SK-N-SH (cell line): ENCODE measurements around the gene LSR. TPM values are rescaled to one million over a fixed set of nuclear protein-coding genes. Genes with fewer than 3 reads are reported as not detected.

ENCODE experiments used
- CTCF ChIA-PET: fragments of 300-600, 350-600 bp; formaldehyde crosslinking; extraction: SDS; loops from one replicate; lab custom pipeline; 2021; lab: Yijun Ruan, JAX
- POLR2A ChIA-PET: fragments of 350-600 bp; sonication (Branson Sonifier 250); formaldehyde crosslinking; extraction: SDS; loops from one replicate; lab custom pipeline; 2020; ENCODE audit warnings: antibody characterized with exemption, inconsistent platforms; lab: Yijun Ruan, JAX
- DNase-seq: peaks from one replicate; pipeline ENCODE4 v3.0.0; 2012
- H2AFZ ChIP-seq: fragments of 200-600 bp; sonication (generic); 2 replicates; pipeline ENCODE4 v1.8.1; 2016; ENCODE audit warnings: antibody characterized with exemption, mild to moderate bottlenecking, low read depth
- H3F3A ChIP-seq: fragments of 200-600 bp; sonication (generic); replicated peaks from 2 replicates; pipeline ENCODE3; 2016; ENCODE audit warnings: antibody characterized with exemption, mild to moderate bottlenecking; ENCODE audit not compliant: insufficient read depth
- H3K27ac ChIP-seq, 2 experiments: fragments of 200-500 bp in 1 of 2; fragments of 200-600 bp in 1 of 2; sonication (Bioruptor generic) in 1 of 2; sonication (generic), shearing (Covaris generic) in 1 of 2; 2 replicates each; pipeline versions ENCODE4 v1.5.1 to v1.6.1; 2014 to 2016; ENCODE audit warnings: low read depth in 2 of 2, inconsistent platforms in 1 of 2, low read length in 1 of 2, mild to moderate bottlenecking in 1 of 2, mixed read lengths in 1 of 2
- H3K27me3 ChIP-seq: fragments of 200-600 bp; sonication (generic), shearing (Covaris generic); 2 replicates; pipeline ENCODE4 v1.6.1; 2016; ENCODE audit warnings: mixed run types; ENCODE audit not compliant: insufficient read depth
- H3K36me3 ChIP-seq, 2 experiments: fragments of 200-500 bp in 1 of 2; fragments of 200-600 bp in 1 of 2; sonication (Bioruptor generic) in 1 of 2; sonication (generic) in 1 of 2; replicated peaks in 1 of 2; 2 replicates each; pipeline versions ENCODE3 to v1.5.1; 2014 to 2016; ENCODE audit warnings: low read length in 1 of 2, mild to moderate bottlenecking in 1 of 2; ENCODE audit not compliant: insufficient read depth in 2 of 2, control insufficient read depth in 1 of 2
- H3K4me1 ChIP-seq, 2 experiments: fragments of 200-500 bp in 1 of 2; fragments of 200-600 bp in 1 of 2; sonication (Bioruptor generic) in 1 of 2; sonication (generic), shearing (Covaris generic) in 1 of 2; 2 replicates each; pipeline versions ENCODE4 v1.5.1 to v1.6.1; 2014 to 2016; ENCODE audit warnings: low read depth in 1 of 2, low read length in 1 of 2, mixed run types in 1 of 2; ENCODE audit not compliant: insufficient read depth in 2 of 2, control insufficient read depth in 1 of 2
- H3K4me2 ChIP-seq: fragments of 200-600 bp; sonication (generic), shearing (Covaris generic); 2 replicates; pipeline ENCODE4 v1.6.1; 2017; ENCODE audit warnings: mixed run types
- H3K4me3 ChIP-seq, 2 experiments: fragments of 200-500 bp in 1 of 2; fragments of 200-600 bp in 1 of 2; sonication (Bioruptor generic) in 1 of 2; sonication (generic), shearing (Covaris generic) in 1 of 2; 2 replicates each; pipeline versions ENCODE4 v1.5.1 to v1.8.1; 2014 to 2016; ENCODE audit warnings: low read depth in 2 of 2, inconsistent platforms in 1 of 2, low read length in 1 of 2, mild to moderate bottlenecking in 1 of 2, mixed read lengths in 1 of 2, moderate library complexity in 1 of 2
- H3K79me2 ChIP-seq: fragments of 200-600 bp; sonication (generic); 2 replicates; pipeline ENCODE4 v1.8.1; 2017; ENCODE audit warnings: mild to moderate bottlenecking; ENCODE audit not compliant: insufficient read depth
- H3K9ac ChIP-seq: fragments of 200-600 bp; sonication (generic); 2 replicates; pipeline ENCODE4 v1.6.1; 2017; ENCODE audit warnings: mixed run types
- H3K9me2 ChIP-seq: fragments of 200-600 bp; sonication (generic); 2 replicates; pipeline ENCODE4 v1.6.1; 2017; ENCODE audit warnings: mixed run types
- H3K9me3 ChIP-seq: fragments of 200-600 bp; sonication (generic); 2 replicates; pipeline ENCODE4 v1.6.1; 2017; ENCODE audit warnings: mixed run types, mild to moderate bottlenecking, moderate library complexity
- H4K20me1 ChIP-seq: fragments of 200-600 bp; sonication (generic); 2 replicates; pipeline ENCODE4 v1.6.1; 2017; ENCODE audit warnings: mild to moderate bottlenecking, mixed run types; ENCODE audit not compliant: insufficient read depth
- EZH2phosphoT487 ChIP-seq: fragments of 200-600 bp; sonication (generic); IDR thresholded peaks from 2 replicates; pipeline ENCODE4 v1.6.1; 2017; ENCODE audit warnings: low read depth, mixed run types, mild to moderate bottlenecking, antibody characterized with exemption, moderate library complexity, borderline replicate concordance
- FOXM1 ChIP-seq: IDR thresholded peaks from 2 replicates; pipeline ENCODE4 v1.4.0; 2012; ENCODE audit warnings: low read depth, mild to moderate bottlenecking
- GATA2 ChIP-seq: sonication (generic); formaldehyde crosslinking; IDR thresholded peaks from 2 replicates; pipeline ENCODE4 v1.5.0; 2020; ENCODE audit warnings: mild to moderate bottlenecking, missing genetic modification reagents
- IRF3 ChIP-seq: fragments of 150-350 bp; IDR thresholded peaks from 2 replicates; pipeline ENCODE4 v1.6.1; 2016; ENCODE audit warnings: mild to moderate bottlenecking, low read depth, low read length
- JUND ChIP-seq: IDR thresholded peaks from 2 replicates; pipeline ENCODE4 v1.4.0; 2012
- NRF1 ChIP-seq: IDR thresholded peaks from 2 replicates; pipeline ENCODE4 v1.6.1; 2012; ENCODE audit warnings: low read depth, mild to moderate bottlenecking, low read length
- RAD21 ChIP-seq: IDR thresholded peaks from 2 replicates; pipeline ENCODE4 v1.6.1; 2012; ENCODE audit warnings: mild to moderate bottlenecking, low read length
- SIN3A ChIP-seq: IDR thresholded peaks from 2 replicates; pipeline ENCODE4 v1.6.1; 2012; ENCODE audit warnings: low read depth, mild to moderate bottlenecking, low read length, moderate library complexity, borderline replicate concordance
- SMC3 ChIP-seq: IDR thresholded peaks from 2 replicates; pipeline ENCODE4 v1.6.1; 2012; ENCODE audit warnings: low read depth, low read length, improper control_type of control experiment
- WGBS: methylation state at CpG from one replicate; pipeline ENCODE4 v1.1.6; 2017; ENCODE audit warnings: low lambda C conversion rate; 5-methylcytosine and 5-hydroxymethylcytosine counted together
- polyA plus RNA-seq, 3 experiments: library from polyadenylated mRNA; depleted of rRNA; stranded (reverse); fragments of >200 nt; gene quantifications; 2 replicates each; pipeline ENCODE4 v1.2.3, GENCODE V29; 2012
- TF ChIP-seq, protein P1 (sequence below): IDR thresholded peaks from 2 replicates; pipeline ENCODE4 v1.6.1; 2012; ENCODE audit warnings: mild to moderate bottlenecking, low read depth, low read length, moderate library complexity
- TF ChIP-seq, protein P2 (sequence below): fragments of 200-600 bp; sonication (generic); IDR thresholded peaks from 2 replicates; pipeline ENCODE4 v1.6.1; 2017; ENCODE audit warnings: antibody characterized with exemption, mild to moderate bottlenecking, moderate library complexity
- TF ChIP-seq, protein P3 (sequence below): fragments of 150-350 bp; IDR thresholded peaks from 2 replicates; pipeline ENCODE4 v1.6.1; 2017; ENCODE audit warnings: antibody characterized with exemption, low read length, low read depth, borderline replicate concordance

LSR gene
- polyA plus RNA-seq, 1 of the 3 experiments (the other 2 are of a cell fraction), result 0.62 TPM

GRCh38 chr19:35199481-35199880 lies 49.3 kb upstream of the LSR start:
- CTCF ChIA-PET, result interaction anchor here (1.0 to 1.2 kb wide), 2 partner anchors 57 to 108 kb away, joined by 3 read pairs; no protein-coding TSS in a partner anchor
- WGBS, result 42% methylated on average over 2 of the region's 2 CpGs

More at GRCh38 chr19:35199481-35199880, 49.3 kb upstream of the LSR start:
- Histone ChIP-seq H3K4me3 (no peak overlapping the region), H2AFZ (no peak overlapping the region), H3K4me1 (no peaks in the 10 kb centered on the region), H3K4me2 (no peak overlapping the region), H3K9me3 (no peaks in the 10 kb centered on the region), H3K27me3 (peaks cover 37% of the 10 kb centered on the region; the same call in 1 of the 2 replicates), H3F3A (no peaks in the 10 kb centered on the region)
- TF ChIP-seq RAD21 (no peak), IRF3 (no peak), EZH2phosphoT487 (no peak), SIN3A (no peak), JUND (no peak), GATA2 (CRISPR knock-in tag) (no peak), SMC3 (no peak), FOXM1 (no peak), NRF1 (no peak)
- TF ChIP-seq, protein P1, sequence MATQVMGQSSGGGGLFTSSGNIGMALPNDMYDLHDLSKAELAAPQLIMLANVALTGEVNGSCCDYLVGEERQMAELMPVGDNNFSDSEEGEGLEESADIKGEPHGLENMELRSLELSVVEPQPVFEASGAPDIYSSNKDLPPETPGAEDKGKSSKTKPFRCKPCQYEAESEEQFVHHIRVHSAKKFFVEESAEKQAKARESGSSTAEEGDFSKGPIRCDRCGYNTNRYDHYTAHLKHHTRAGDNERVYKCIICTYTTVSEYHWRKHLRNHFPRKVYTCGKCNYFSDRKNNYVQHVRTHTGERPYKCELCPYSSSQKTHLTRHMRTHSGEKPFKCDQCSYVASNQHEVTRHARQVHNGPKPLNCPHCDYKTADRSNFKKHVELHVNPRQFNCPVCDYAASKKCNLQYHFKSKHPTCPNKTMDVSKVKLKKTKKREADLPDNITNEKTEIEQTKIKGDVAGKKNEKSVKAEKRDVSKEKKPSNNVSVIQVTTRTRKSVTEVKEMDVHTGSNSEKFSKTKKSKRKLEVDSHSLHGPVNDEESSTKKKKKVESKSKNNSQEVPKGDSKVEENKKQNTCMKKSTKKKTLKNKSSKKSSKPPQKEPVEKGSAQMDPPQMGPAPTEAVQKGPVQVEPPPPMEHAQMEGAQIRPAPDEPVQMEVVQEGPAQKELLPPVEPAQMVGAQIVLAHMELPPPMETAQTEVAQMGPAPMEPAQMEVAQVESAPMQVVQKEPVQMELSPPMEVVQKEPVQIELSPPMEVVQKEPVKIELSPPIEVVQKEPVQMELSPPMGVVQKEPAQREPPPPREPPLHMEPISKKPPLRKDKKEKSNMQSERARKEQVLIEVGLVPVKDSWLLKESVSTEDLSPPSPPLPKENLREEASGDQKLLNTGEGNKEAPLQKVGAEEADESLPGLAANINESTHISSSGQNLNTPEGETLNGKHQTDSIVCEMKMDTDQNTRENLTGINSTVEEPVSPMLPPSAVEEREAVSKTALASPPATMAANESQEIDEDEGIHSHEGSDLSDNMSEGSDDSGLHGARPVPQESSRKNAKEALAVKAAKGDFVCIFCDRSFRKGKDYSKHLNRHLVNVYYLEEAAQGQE, result no peak
- TF ChIP-seq, protein P2, sequence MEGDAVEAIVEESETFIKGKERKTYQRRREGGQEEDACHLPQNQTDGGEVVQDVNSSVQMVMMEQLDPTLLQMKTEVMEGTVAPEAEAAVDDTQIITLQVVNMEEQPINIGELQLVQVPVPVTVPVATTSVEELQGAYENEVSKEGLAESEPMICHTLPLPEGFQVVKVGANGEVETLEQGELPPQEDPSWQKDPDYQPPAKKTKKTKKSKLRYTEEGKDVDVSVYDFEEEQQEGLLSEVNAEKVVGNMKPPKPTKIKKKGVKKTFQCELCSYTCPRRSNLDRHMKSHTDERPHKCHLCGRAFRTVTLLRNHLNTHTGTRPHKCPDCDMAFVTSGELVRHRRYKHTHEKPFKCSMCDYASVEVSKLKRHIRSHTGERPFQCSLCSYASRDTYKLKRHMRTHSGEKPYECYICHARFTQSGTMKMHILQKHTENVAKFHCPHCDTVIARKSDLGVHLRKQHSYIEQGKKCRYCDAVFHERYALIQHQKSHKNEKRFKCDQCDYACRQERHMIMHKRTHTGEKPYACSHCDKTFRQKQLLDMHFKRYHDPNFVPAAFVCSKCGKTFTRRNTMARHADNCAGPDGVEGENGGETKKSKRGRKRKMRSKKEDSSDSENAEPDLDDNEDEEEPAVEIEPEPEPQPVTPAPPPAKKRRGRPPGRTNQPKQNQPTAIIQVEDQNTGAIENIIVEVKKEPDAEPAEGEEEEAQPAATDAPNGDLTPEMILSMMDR, result no peak
- TF ChIP-seq, protein P3, sequence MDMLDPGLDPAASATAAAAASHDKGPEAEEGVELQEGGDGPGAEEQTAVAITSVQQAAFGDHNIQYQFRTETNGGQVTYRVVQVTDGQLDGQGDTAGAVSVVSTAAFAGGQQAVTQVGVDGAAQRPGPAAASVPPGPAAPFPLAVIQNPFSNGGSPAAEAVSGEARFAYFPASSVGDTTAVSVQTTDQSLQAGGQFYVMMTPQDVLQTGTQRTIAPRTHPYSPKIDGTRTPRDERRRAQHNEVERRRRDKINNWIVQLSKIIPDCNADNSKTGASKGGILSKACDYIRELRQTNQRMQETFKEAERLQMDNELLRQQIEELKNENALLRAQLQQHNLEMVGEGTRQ, result no peak
- TF ChIP-seq, all 33 proteins: peak for 0
- no peaks in the 10 kb centered on the region for H3K36me3 ChIP-seq
- H3K9me2 ChIP-seq, result no peaks in the 10 kb centered on the region
- POLR2A ChIA-PET, result no interaction called here
- no peaks in the 10 kb centered on the region for H3K79me2 ChIP-seq
- no peaks in the 10 kb centered on the region for H4K20me1 ChIP-seq
- H3K27ac ChIP-seq, result no peak overlapping the region
- no peak for DNase-seq
- H3K9ac ChIP-seq, result no peak overlapping the region
